Measurements from ENCODE around the gene RAB11FIP2. TPM values are rescaled to one million over a fixed set of nuclear protein-coding genes. Genes with fewer than 3 reads are reported as not detected.

Gene RAB11FIP2
- total and polyA plus RNA-seq, 2 of the 8 experiments (the other 6 are each of a cell fraction or from before 2014, with no cell fraction given): 3.1 to 12.7 TPM

DNA sequence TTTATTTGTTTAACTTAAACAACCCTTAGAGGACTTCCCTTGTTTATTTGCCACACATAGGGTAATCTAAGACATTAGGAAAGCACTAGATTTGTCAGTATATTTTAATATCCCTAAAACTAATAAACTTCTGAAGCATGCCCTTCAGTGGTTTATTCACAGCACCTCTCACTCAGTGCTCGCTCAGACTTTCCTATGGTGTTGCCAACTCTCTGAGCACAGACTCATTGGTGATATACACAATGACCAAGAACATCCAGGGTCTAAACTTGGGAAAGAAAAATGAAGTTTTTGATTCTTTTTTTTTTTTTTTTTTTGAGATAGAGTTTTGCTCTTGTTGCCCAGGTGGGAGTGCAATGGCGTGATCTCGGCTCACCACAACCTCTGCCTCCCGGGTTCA, 82.2 kb downstream of the RAB11FIP2 start:
- WGBS, 2 experiments (ENCODE audit: extremely low coverage in 1 of 2, insufficient coverage in 1 of 2, insufficient read length in 1 of 2, insufficient replicate concordance in 2 of 2, low coverage in 1 of 2, low lambda C conversion rate in 2 of 2, missing lambda C conversion rate in 1 of 2): 94% methylated on average over 4 of the region's 4 CpGs; no CpG with 5 or more reads in 1 of the 2 experiments
- Histone ChIP-seq H3K4me2 (ENCODE audit: insufficient read depth in 1 of 2, low read depth in 2 of 2, low read length in 2 of 2) (no peak overlapping the region), H3K27me3 (replicated peaks in 1 of 4; ENCODE audit: control insufficient read depth in 3 of 4, extremely low read depth in 1 of 4, insufficient read depth in 3 of 4, low read length in 3 of 4) (no peaks in the 10 kb centered on the region; a peak in 1 of 7 replicates)
- TF ChIP-seq BRCA1 (IDR thresholded peaks at IDR 0.05; ENCODE audit: low read depth, low read length): no peak
- no peak for TF ChIP-seq HDAC2 (IDR thresholded peaks at IDR 0.05; ENCODE audit: borderline replicate concordance in 1 of 2, low read depth in 2 of 2, low read length in 2 of 2)
- TF ChIP-seq CEBPB (IDR thresholded peaks at IDR 0.05; ENCODE audit: low read depth, low read length): no peak
- no peak for TF ChIP-seq SP1 (IDR thresholded peaks at IDR 0.05; ENCODE audit: low read depth, low read length)
- TF ChIP-seq SP4 (IDR thresholded peaks at IDR 0.05; ENCODE audit: low read length): no peak
- TF ChIP-seq SP2 (IDR thresholded peaks at IDR 0.05; ENCODE audit: low read length): no peak
- no peak for TF ChIP-seq SAP30 (IDR thresholded peaks at IDR 0.05; ENCODE audit: insufficient read depth, insufficient replicate concordance, low read length)
- TF ChIP-seq, protein P1, sequence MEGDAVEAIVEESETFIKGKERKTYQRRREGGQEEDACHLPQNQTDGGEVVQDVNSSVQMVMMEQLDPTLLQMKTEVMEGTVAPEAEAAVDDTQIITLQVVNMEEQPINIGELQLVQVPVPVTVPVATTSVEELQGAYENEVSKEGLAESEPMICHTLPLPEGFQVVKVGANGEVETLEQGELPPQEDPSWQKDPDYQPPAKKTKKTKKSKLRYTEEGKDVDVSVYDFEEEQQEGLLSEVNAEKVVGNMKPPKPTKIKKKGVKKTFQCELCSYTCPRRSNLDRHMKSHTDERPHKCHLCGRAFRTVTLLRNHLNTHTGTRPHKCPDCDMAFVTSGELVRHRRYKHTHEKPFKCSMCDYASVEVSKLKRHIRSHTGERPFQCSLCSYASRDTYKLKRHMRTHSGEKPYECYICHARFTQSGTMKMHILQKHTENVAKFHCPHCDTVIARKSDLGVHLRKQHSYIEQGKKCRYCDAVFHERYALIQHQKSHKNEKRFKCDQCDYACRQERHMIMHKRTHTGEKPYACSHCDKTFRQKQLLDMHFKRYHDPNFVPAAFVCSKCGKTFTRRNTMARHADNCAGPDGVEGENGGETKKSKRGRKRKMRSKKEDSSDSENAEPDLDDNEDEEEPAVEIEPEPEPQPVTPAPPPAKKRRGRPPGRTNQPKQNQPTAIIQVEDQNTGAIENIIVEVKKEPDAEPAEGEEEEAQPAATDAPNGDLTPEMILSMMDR (IDR thresholded peaks at IDR 0.05; ENCODE audit: control extremely low read depth in 1 of 3, insufficient read depth in 1 of 3, low read depth in 1 of 3, low read length in 3 of 3): no peak
- no peak for TF ChIP-seq EP300 (IDR thresholded peaks at IDR 0.05; ENCODE audit: borderline replicate concordance in 1 of 2, low read depth in 2 of 2, low read length in 2 of 2)
- TF ChIP-seq SUZ12 (IDR thresholded peaks at IDR 0.05; ENCODE audit: low read length): no peak
- TF ChIP-seq TBP (IDR thresholded peaks at IDR 0.05; ENCODE audit: low read depth, low read length): no peak
- TF ChIP-seq, protein P2, sequence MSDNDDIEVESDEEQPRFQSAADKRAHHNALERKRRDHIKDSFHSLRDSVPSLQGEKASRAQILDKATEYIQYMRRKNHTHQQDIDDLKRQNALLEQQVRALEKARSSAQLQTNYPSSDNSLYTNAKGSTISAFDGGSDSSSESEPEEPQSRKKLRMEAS (IDR thresholded peaks at IDR 0.05): no peak

More for the DNA sequence above, 82.2 kb downstream of the RAB11FIP2 start:
- H3K79me1 ChIP-seq (ENCODE audit: low read depth, low read length): no peaks in the 10 kb centered on the region
- H3K4ac ChIP-seq (replicated peaks; ENCODE audit: insufficient read length, low read depth, low read length): no peak overlapping the region
- H4K5ac ChIP-seq (ENCODE audit: insufficient read length, low read depth, low read length): no peak overlapping the region
- no peak overlapping the region for H3K56ac ChIP-seq (replicated peaks; ENCODE audit: insufficient read length, low read depth, low read length)
- no peak overlapping the region for H2BK15ac ChIP-seq (ENCODE audit: low read length)
- H3K9ac ChIP-seq (replicated peaks in 1 of 4; ENCODE audit: extremely low read depth in 1 of 4, low read depth in 3 of 4, low read length in 3 of 4): no peak overlapping the region
- no peaks in the 10 kb centered on the region; a peak in 1 of 4 replicates for H3K9me3 ChIP-seq (ENCODE audit: insufficient read depth in 2 of 2, low read depth in 1 of 2, low read length in 1 of 2)
- H3K23me2 ChIP-seq (ENCODE audit: low read depth, low read length): no peaks in the 10 kb centered on the region
- H3K36me3 ChIP-seq (ENCODE audit: control insufficient read depth in 2 of 4, insufficient read depth in 4 of 4, low read length in 3 of 4): no peaks in the 10 kb centered on the region
- H2AFZ ChIP-seq (ENCODE audit: low read length): no peak overlapping the region
- H3K79me2 ChIP-seq (ENCODE audit: control insufficient read depth in 1 of 2, insufficient read depth in 2 of 2, low read length in 2 of 2): no peaks in the 10 kb centered on the region
- H4K91ac ChIP-seq (replicated peaks; ENCODE audit: insufficient read length, low read length): no peak overlapping the region
- H3K14ac ChIP-seq (ENCODE audit: insufficient read length): no peak overlapping the region
- H3K4me3 ChIP-seq (ENCODE audit: extremely low read depth in 1 of 4, insufficient read depth in 2 of 4, low read depth in 3 of 4, low read length in 4 of 4): no peak overlapping the region
- ChIA-PET CTCF (ENCODE audit: partially characterized antibody) (interaction anchor here (1.2 kb wide), 1 partner anchor 16 kb away, joined by 3 read pairs; no protein-coding TSS in a partner anchor), POLR2A (ENCODE audit: partially characterized antibody) (no interaction called here)
- DNase-seq (ENCODE audit: low read depth in 1 of 2, low spot score in 2 of 2) (no peak), FAIRE-seq (no peak)
- no peak overlapping the region for H2BK5ac ChIP-seq (ENCODE audit: low read depth, low read length)
- H2BK20ac ChIP-seq (ENCODE audit: low read length): no peak overlapping the region
- H3K27ac ChIP-seq (ENCODE audit: low read depth, low read length): no peak overlapping the region
- H2BK12ac ChIP-seq (ENCODE audit: low read depth, low read length): no peak overlapping the region
- no peak overlapping the region for H3K18ac ChIP-seq (ENCODE audit: extremely low read depth, low read length)
- H2AK5ac ChIP-seq (ENCODE audit: low read depth, low read length): no peak overlapping the region
- no peak overlapping the region for H2BK120ac ChIP-seq (replicated peaks; ENCODE audit: low read depth, low read length)
- no peak overlapping the region for H3K23ac ChIP-seq (ENCODE audit: insufficient read length)
- no peaks in the 10 kb centered on the region for H4K20me1 ChIP-seq (replicated peaks in 1 of 2; ENCODE audit: control insufficient read depth in 1 of 2, insufficient read depth in 2 of 2, low read length in 2 of 2)
- H3K4me1 ChIP-seq (replicated peaks in 1 of 4; ENCODE audit: control insufficient read depth in 3 of 4, insufficient read depth in 4 of 4, low read length in 3 of 4): no peaks in the 10 kb centered on the region
- H4K8ac ChIP-seq (ENCODE audit: extremely low read depth, insufficient read depth, low read length): no peak overlapping the region
